Measurements from ENCODE around the gene PCDHGC4.
A peak's percentile ranks its signal among the peaks of the same experiment; 100 is the strongest.

GRCh38 chr5:141529873-141530272, 45.0 kb downstream of the PCDHGC4 start:
- TF ChIP-seq TEAD4 (IDR thresholded peaks at IDR 0.05) (no peak), EP300 (IDR thresholded peaks at IDR 0.05; ENCODE audit: borderline replicate concordance) (no peak), MAX (IDR thresholded peaks at IDR 0.05) (no peak), RAD21 (IDR thresholded peaks at IDR 0.05; ENCODE audit: low read depth) (no peak), TCF12 (IDR thresholded peaks at IDR 0.05; ENCODE audit: low read depth) (peak; percentile 69; the same call in 1 of the 2 replicates), CEBPB (IDR thresholded peaks at IDR 0.05) (no peak), USF1 (IDR thresholded peaks at IDR 0.05) (no peak), NFIC (IDR thresholded peaks at IDR 0.05) (no peak), TAF1 (IDR thresholded peaks at IDR 0.05; ENCODE audit: low read depth) (no peak), CREB1 (IDR thresholded peaks at IDR 0.05; ENCODE audit: low read depth) (no peak), YY1 (IDR thresholded peaks at IDR 0.05; ENCODE audit: low read depth) (no peak), REST (IDR thresholded peaks at IDR 0.05; ENCODE audit: low read depth) (no peak)
